Caco-2 (cell line): ENCODE data around the gene PRG3. TPM values are rescaled to one million over a fixed set of nuclear protein-coding genes. Genes with fewer than 3 reads are reported as not detected.
"Not testable (repeated sequence)": the region's sequence is repeated elsewhere in the genome, so short reads cannot be mapped to it uniquely, and the experiment has no call there.

Experiments used
- BruUV-seq: library from RNA; stranded (reverse); fragments of 400-500 nt; replicated peaks from 2 replicates; lab custom pipeline; 2021; lab: Mats Ljungman, UMichigan
- CTCF ChIA-PET: fragments of 300-600 bp; sonication (Branson Sonifier 250); formaldehyde crosslinking; loops from one replicate; lab custom pipeline; 2022; ENCODE audit warnings: antibody characterized with exemption; lab: Charles Lee
- POLR2A ChIA-PET: fragments of 300-600 bp; sonication (Branson Sonifier 250); formaldehyde crosslinking; loops from one replicate; lab custom pipeline; 2022; ENCODE audit warnings: antibody characterized with exemption; lab: Charles Lee
- DNase-seq, 2 experiments: peaks; one replicate each; pipeline versions ENCODE4 v3.0.0 to v3.0.0-alpha.2; 2020 to 2022
- H3K27me3 ChIP-seq: replicated peaks from 2 replicates; pipeline ENCODE4 v1.6.0; 2011; ENCODE audit warnings: low read length; ENCODE audit not compliant: control insufficient read depth, insufficient read depth
- H3K36me3 ChIP-seq: 2 replicates; pipeline ENCODE4 v1.5.1; 2011; ENCODE audit warnings: low read length; ENCODE audit not compliant: control insufficient read depth, insufficient read depth
- H3K4me1 ChIP-seq: fragments of 250-450 bp; sonication (Bioruptor Pico); 2 replicates; pipeline ENCODE4 v1.5.1; 2020; ENCODE audit warnings: mild to moderate bottlenecking
- H3K4me3 ChIP-seq: 2 replicates; pipeline ENCODE4 v1.5.1; 2011; ENCODE audit warnings: low read depth, mild to moderate bottlenecking, control low read depth, low read length
- H3K9me3 ChIP-seq: fragments of 250-450 bp; sonication (Bioruptor Pico); 2 replicates; pipeline ENCODE4 v1.5.1; 2020; ENCODE audit warnings: mild to moderate bottlenecking, moderate library complexity
- H3K27ac Mint-ChIP-seq: one replicate; pipeline ENCODE4 v1.8.0; 2022; ENCODE audit warnings: mixed read lengths; ENCODE audit not compliant: unreplicated experiment
- H3K27me3 Mint-ChIP-seq: one replicate; pipeline ENCODE4 v1.8.0; 2022; ENCODE audit warnings: mixed read lengths; ENCODE audit not compliant: insufficient read depth, unreplicated experiment
- H3K36me3 Mint-ChIP-seq: one replicate; pipeline ENCODE4 v1.8.0; 2022; ENCODE audit warnings: mild to moderate bottlenecking, mixed read lengths; ENCODE audit not compliant: insufficient read depth, unreplicated experiment
- H3K4me1 Mint-ChIP-seq: one replicate; pipeline ENCODE4 v1.8.0; 2022; ENCODE audit warnings: low read depth, mixed read lengths; ENCODE audit not compliant: unreplicated experiment
- H3K4me3 Mint-ChIP-seq: one replicate; pipeline ENCODE4 v1.8.0; 2022; ENCODE audit warnings: mild to moderate bottlenecking, moderate library complexity, mixed read lengths; ENCODE audit not compliant: unreplicated experiment
- H3K9me3 Mint-ChIP-seq: one replicate; pipeline ENCODE4 v1.8.0; 2022; ENCODE audit warnings: mixed read lengths; ENCODE audit not compliant: unreplicated experiment
- intact Hi-C: fragments of 100-400 bp; cut with micrococcal nuclease; formaldehyde crosslinking; loops from one replicate; pipeline ENCODE4 v1.10.0; 2022; ENCODE audit not compliant: unreplicated experiment
- total RNA-seq: library from RNA; stranded (reverse); gene quantifications from 2 replicates; pipeline ENCODE4 v1.2.3, GENCODE V29; 2022
- TF ChIP-seq, protein P1 (sequence below), 2 experiments: fragments of 200-600 bp in 1 of 2; IDR thresholded peaks; 1 replicate in 1 of 2; 2 replicates in 1 of 2; pipeline versions ENCODE4 v1.5.1 to v1.8.0; 2011 to 2022; ENCODE audit warnings: antibody characterized with exemption in 1 of 2, control low read depth in 1 of 2, inconsistent platforms in 1 of 2, low read depth in 1 of 2, low read length in 1 of 2, mild to moderate bottlenecking in 1 of 2, moderate library complexity in 1 of 2; ENCODE audit not compliant: insufficient read depth in 1 of 2, severe bottlenecking in 1 of 2, unreplicated experiment in 1 of 2

PRG3 gene
- total RNA-seq, 1 experiment from 2014 or later = not detected

DNA sequence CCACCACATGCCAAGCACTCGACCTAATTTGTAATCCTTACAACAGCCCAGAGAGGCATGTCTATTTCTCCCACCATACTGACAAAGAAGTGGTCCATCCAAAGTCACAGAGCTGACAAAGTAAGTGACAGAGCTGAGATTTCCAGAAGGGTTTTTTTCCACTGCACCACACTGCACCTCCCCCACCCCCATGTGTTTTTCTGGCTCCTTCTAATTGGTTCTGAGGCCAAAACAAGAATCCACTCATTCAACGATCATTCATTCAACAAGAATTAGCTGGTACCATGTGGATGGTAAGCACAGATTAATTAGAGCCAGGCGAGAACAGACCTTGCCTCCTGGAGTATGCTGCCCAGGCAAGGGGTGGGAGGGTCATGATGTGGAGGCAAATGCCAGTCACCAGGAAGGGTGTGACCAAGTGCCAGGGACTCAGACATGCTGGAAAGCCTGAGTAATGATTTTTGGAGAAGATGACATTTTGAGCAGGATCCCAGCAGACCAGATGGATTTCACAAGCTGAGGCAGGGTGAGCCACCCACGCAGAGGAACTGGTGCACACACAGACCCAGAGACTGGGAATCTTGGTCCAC, 24.4 kb upstream of the PRG3 start:
- ChIA-PET CTCF (no interaction called here), POLR2A (no interaction called here)
- no peak for DNase-seq
- Mint-ChIP-seq H3K27ac (no peak overlapping the region), H3K27me3 (no peaks in the 10 kb centered on the region), H3K4me3 (no peak overlapping the region), H3K36me3 (no peaks in the 10 kb centered on the region), H3K4me1 (no peaks in the 10 kb centered on the region), H3K9me3 (no peaks in the 10 kb centered on the region)
- TF ChIP-seq, protein P1, sequence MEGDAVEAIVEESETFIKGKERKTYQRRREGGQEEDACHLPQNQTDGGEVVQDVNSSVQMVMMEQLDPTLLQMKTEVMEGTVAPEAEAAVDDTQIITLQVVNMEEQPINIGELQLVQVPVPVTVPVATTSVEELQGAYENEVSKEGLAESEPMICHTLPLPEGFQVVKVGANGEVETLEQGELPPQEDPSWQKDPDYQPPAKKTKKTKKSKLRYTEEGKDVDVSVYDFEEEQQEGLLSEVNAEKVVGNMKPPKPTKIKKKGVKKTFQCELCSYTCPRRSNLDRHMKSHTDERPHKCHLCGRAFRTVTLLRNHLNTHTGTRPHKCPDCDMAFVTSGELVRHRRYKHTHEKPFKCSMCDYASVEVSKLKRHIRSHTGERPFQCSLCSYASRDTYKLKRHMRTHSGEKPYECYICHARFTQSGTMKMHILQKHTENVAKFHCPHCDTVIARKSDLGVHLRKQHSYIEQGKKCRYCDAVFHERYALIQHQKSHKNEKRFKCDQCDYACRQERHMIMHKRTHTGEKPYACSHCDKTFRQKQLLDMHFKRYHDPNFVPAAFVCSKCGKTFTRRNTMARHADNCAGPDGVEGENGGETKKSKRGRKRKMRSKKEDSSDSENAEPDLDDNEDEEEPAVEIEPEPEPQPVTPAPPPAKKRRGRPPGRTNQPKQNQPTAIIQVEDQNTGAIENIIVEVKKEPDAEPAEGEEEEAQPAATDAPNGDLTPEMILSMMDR (IDR thresholded peaks at IDR 0.05; ENCODE audit: insufficient read depth in 1 of 2, low read depth in 1 of 2, low read length in 1 of 2, severe bottlenecking in 1 of 2, unreplicated experiment in 1 of 2) = no peak
- Histone ChIP-seq H3K4me3 (no peak overlapping the region), H3K36me3 (no peaks in the 10 kb centered on the region), H3K9me3 (no peaks in the 10 kb centered on the region), H3K4me1 (peaks cover 13% of the 10 kb centered on the region), H3K27me3 (no peaks in the 10 kb centered on the region)
- intact Hi-C loops = loop anchor here (2.0 kb wide), 1 partner anchor 21 kb away; no protein-coding TSS in a partner anchor
- no TSS peak for BruUV-seq

DNA sequence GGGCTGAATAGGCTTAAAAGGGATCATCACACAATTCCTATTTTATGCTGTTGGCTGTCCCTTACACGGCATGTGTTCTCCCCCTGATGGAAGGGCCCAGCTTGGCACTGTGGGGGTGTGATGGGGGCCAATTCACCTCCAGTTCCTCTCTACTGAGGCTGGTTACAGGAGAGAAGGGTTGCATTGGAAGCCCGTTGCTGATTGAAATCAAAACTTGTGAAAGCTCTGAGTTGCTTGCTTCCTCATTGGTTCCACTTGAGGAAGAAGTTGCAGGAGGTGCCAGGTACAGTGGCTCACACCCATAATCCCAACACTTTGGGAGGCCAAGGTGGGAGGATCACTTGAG, 22.8 kb upstream of the PRG3 start:
- H3K4me1 ChIP-seq = peaks cover 22% of the 10 kb centered on the region
- POLR2A ChIA-PET = no interaction called here
- H3K4me1 Mint-ChIP-seq = no peaks in the 10 kb centered on the region
- H3K9me3 ChIP-seq = no peaks in the 10 kb centered on the region
- H3K27me3 ChIP-seq = no peaks in the 10 kb centered on the region
- TF ChIP-seq, protein P1 (IDR thresholded peaks at IDR 0.05; ENCODE audit: insufficient read depth in 1 of 2, low read depth in 1 of 2, low read length in 1 of 2, severe bottlenecking in 1 of 2, unreplicated experiment in 1 of 2) = no peak
- H3K36me3 Mint-ChIP-seq = no peaks in the 10 kb centered on the region
- no TSS peak for BruUV-seq
- no peaks in the 10 kb centered on the region for H3K9me3 Mint-ChIP-seq
- H3K4me3 ChIP-seq = no peak overlapping the region
- no peaks in the 10 kb centered on the region for H3K27me3 Mint-ChIP-seq
- intact Hi-C loops = loop anchor here (2.0 to 5.0 kb wide), 3 partner anchors 19 to 56 kb away; no protein-coding TSS in a partner anchor
- no peaks in the 10 kb centered on the region for H3K36me3 ChIP-seq
- CTCF ChIA-PET = no interaction called here
- no peak for DNase-seq
- H3K4me3 Mint-ChIP-seq = no peak overlapping the region
- H3K27ac Mint-ChIP-seq = no peak overlapping the region

DNA sequence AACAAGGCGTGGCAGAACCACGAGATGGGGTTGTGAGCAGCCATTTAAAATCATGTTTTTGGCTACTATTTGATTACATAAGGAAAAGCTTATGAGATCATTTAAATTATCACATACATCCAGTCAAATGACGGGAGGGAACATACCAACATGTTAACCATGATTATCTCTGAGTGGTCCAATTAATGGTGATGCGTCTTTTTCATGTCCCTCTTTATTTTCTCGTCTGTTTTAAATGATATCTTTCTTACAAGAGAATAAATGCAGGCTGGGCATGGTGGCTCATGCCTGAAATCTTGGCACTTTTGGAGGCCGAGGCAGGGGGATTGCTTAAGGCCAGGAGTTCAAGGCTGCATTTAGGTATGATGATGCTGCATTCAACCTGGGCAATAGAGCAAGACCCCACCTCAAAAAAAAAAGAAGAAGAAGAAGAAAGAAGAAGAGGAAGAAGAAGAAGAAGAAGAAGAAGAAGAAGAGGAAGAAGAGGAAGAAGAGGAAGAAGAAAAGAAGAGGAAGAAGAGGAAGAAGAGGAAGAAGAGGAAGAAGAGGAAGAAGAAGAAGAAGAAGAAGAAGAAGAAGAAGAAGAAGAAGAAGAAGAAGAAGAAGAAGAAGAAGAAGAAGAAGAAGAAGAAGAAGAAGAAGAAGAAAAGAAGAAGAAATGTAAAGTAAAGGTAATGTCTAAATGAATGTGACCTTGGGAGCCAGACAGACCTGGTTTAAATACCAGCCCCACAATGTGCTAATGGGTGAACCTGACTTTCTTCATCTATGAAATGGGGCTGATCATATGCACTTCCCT, 22.3 kb upstream of the PRG3 start:
- intact Hi-C loops = loop anchor here (5.0 kb wide), 2 partner anchors 44 to 56 kb away; no protein-coding TSS in a partner anchor
- H3K36me3 ChIP-seq, CTCF ChIA-PET, H3K27me3 ChIP-seq, H3K4me1 Mint-ChIP-seq, H3K27me3 Mint-ChIP-seq, BruUV-seq, H3K9me3 Mint-ChIP-seq, H3K4me3 ChIP-seq, H3K9me3 ChIP-seq, H3K4me3 Mint-ChIP-seq, H3K27ac Mint-ChIP-seq, POLR2A ChIA-PET, H3K36me3 Mint-ChIP-seq, DNase-seq: not testable (repeated sequence)
- peaks cover 22% of the 10 kb centered on the region for H3K4me1 ChIP-seq
